ENCODE data around the gene SLC6A6.

The SLC6A6 gene

DNA sequence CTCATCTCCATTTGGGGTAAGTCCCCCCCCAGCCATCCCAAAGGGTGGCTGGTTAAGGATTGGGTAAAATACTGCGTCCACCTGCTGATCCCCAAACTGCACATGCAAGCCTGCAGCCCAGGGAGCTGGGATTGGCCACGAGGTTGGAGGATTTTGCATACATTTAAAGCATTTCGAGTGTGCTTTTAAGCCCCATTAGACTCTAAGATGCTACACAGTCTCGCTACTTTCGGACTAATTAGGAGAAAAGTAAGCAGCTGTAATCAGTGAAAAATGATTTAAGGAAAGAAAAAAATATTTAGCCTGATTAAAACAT lies 23.9 kb downstream of the SLC6A6 start:
- TF ChIP-seq EZH2 (optimal IDR thresholded peaks at IDR 0.05; ENCODE audit: low read depth, low read length) (no peak), EZH2phosphoT487 (IDR thresholded peaks at IDR 0.05; ENCODE audit: low read length) (no peak), CTCF (IDR thresholded peaks at IDR 0.05; ENCODE audit: low read length) (no peak)
- H3K79me2 ChIP-seq (ENCODE audit: low read length) = 0 out of 2 replicates have a peak, but pooled peaks cover 7% of the 10 kb centered on the region
- no peaks in the 10 kb centered on the region for H4K20me1 ChIP-seq (ENCODE audit: insufficient read depth, low read length)
- H2AFZ ChIP-seq (ENCODE audit: low read length) = no peak overlapping the region
- no peaks in the 10 kb centered on the region for H3K9me3 ChIP-seq (replicated peaks; ENCODE audit: insufficient read depth, low read length)
- H3F3A ChIP-seq (ENCODE audit: insufficient read depth, low read length) = peaks cover 9% of the 10 kb centered on the region
- peaks cover 21% of the 10 kb centered on the region for H3K4me1 ChIP-seq (ENCODE audit: low read length)
- no peaks in the 10 kb centered on the region for H3K9me2 ChIP-seq (replicated peaks; ENCODE audit: insufficient read depth, low read length)
- no peaks in the 10 kb centered on the region for H3K27me3 ChIP-seq (replicated peaks; ENCODE audit: insufficient read depth, low read length)
- H3K9ac ChIP-seq (ENCODE audit: low read length) = no peak overlapping the region
- no peak for DNase-seq
- no peak overlapping the region for H3K27ac ChIP-seq (ENCODE audit: low read length)
- H3K4me3 ChIP-seq (ENCODE audit: low read length) = no peak overlapping the region
- no peaks in the 10 kb centered on the region for H3K36me3 ChIP-seq (replicated peaks; ENCODE audit: insufficient read depth, low read length)
- H3K4me2 ChIP-seq (ENCODE audit: low read depth, low read length) = no peak overlapping the region

GRCh38 chr3:14428087-14429033 lies 26.0 kb downstream of the SLC6A6 start:
- Histone ChIP-seq H3K4me2 (ENCODE audit: low read depth, low read length) (no peak overlapping the region), H3K79me2 (ENCODE audit: low read length) (0 out of 2 replicates have a peak, but pooled peaks cover 14% of the 10 kb centered on the region), H3K4me1 (ENCODE audit: low read length) (peaks cover 33% of the 10 kb centered on the region), H4K20me1 (ENCODE audit: insufficient read depth, low read length) (no peaks in the 10 kb centered on the region), H3K27me3 (replicated peaks; ENCODE audit: insufficient read depth, low read length) (no peaks in the 10 kb centered on the region), H3K27ac (ENCODE audit: low read length) (no peak overlapping the region), H3K9me2 (replicated peaks; ENCODE audit: insufficient read depth, low read length) (no peaks in the 10 kb centered on the region), H3K36me3 (replicated peaks; ENCODE audit: insufficient read depth, low read length) (no peaks in the 10 kb centered on the region), H3K4me3 (ENCODE audit: low read length) (no peak overlapping the region), H2AFZ (ENCODE audit: low read length) (no peak overlapping the region), H3K9ac (ENCODE audit: low read length) (no peak overlapping the region), H3K9me3 (replicated peaks; ENCODE audit: insufficient read depth, low read length) (no peaks in the 10 kb centered on the region), H3F3A (ENCODE audit: insufficient read depth, low read length) (peaks cover 24% of the 10 kb centered on the region)
- TF ChIP-seq EZH2 (optimal IDR thresholded peaks at IDR 0.05; ENCODE audit: low read depth, low read length) (no peak), EZH2phosphoT487 (IDR thresholded peaks at IDR 0.05; ENCODE audit: low read length) (no peak), CTCF (IDR thresholded peaks at IDR 0.05; ENCODE audit: low read length) (no peak)
- no peak for DNase-seq

- H3K79me2 ChIP-seq (ENCODE audit: low read length) = peaks cover 17% of the 10 kb centered on the region; the same call in 1 of the 2 replicates
- H3K9me3 ChIP-seq (replicated peaks; ENCODE audit: insufficient read depth, low read length) = no peaks in the 10 kb centered on the region
- no peaks in the 10 kb centered on the region for H3K36me3 ChIP-seq (replicated peaks; ENCODE audit: insufficient read depth, low read length)
- DNase-seq = no peak
- no peak for TF ChIP-seq CTCF (IDR thresholded peaks at IDR 0.05; ENCODE audit: low read length)
- no peak for TF ChIP-seq EZH2phosphoT487 (IDR thresholded peaks at IDR 0.05; ENCODE audit: low read length)
- TF ChIP-seq EZH2 (optimal IDR thresholded peaks at IDR 0.05; ENCODE audit: low read depth, low read length) = no peak
- H2AFZ ChIP-seq (ENCODE audit: low read length) = no peak overlapping the region
- H3K9me2 ChIP-seq (replicated peaks; ENCODE audit: insufficient read depth, low read length) = no peaks in the 10 kb centered on the region
- H3K9ac ChIP-seq (ENCODE audit: low read length) = no peak overlapping the region
- peaks cover 24% of the 10 kb centered on the region for H3F3A ChIP-seq (ENCODE audit: insufficient read depth, low read length)
- no peak overlapping the region for H3K4me3 ChIP-seq (ENCODE audit: low read length)
- peaks cover 33% of the 10 kb centered on the region for H3K4me1 ChIP-seq (ENCODE audit: low read length)
- no peaks in the 10 kb centered on the region for H3K27me3 ChIP-seq (replicated peaks; ENCODE audit: insufficient read depth, low read length)
- no peak overlapping the region for H3K4me2 ChIP-seq (ENCODE audit: low read depth, low read length)
- H3K27ac ChIP-seq (ENCODE audit: low read length) = no peak overlapping the region
- H4K20me1 ChIP-seq (ENCODE audit: insufficient read depth, low read length) = no peaks in the 10 kb centered on the region
These were observed 26.8 kb downstream of the SLC6A6 start for GRCh38 chr3:14429237-14429636.
